Retinal pigment epithelial cell (primary cell): ENCODE data around the gene TDRD9.

Source experiments
- DNase-seq: peaks from one replicate; pipeline ENCODE4 v3.0.0-alpha.2; 2010; ENCODE audit warnings: low read depth
- H3K4me3 ChIP-seq: 2 replicates; pipeline ENCODE4 v1.5.1; 2011; ENCODE audit warnings: mild to moderate bottlenecking, low read length, control low read depth, moderate library complexity
- TF ChIP-seq, protein P1 (sequence below): conservative IDR thresholded peaks from 2 replicates; pipeline ENCODE4 v1.5.1; 2011; ENCODE audit warnings: low read depth, low read length, control low read depth, inconsistent platforms

Gene TDRD9

DNA sequence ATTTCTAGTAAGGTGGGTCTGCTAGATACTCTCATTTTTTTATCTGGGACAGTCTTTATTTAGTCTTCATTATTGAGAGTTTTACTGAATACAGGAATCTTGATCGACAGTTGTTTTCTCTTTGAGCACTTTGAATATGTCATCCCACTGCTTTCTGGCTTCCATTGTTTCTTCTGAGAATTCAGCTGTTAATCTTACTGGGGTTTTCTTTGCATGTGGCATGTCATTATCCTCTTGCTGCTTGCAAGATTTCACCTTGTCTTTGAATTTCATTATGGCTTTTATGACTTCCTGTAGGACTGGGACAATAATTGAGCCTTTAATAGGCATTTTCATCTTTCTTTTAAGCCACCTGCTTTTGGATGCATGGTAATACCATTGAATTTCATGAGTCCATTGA, 60.8 kb downstream of the TDRD9 start:
- TF ChIP-seq, protein P1, sequence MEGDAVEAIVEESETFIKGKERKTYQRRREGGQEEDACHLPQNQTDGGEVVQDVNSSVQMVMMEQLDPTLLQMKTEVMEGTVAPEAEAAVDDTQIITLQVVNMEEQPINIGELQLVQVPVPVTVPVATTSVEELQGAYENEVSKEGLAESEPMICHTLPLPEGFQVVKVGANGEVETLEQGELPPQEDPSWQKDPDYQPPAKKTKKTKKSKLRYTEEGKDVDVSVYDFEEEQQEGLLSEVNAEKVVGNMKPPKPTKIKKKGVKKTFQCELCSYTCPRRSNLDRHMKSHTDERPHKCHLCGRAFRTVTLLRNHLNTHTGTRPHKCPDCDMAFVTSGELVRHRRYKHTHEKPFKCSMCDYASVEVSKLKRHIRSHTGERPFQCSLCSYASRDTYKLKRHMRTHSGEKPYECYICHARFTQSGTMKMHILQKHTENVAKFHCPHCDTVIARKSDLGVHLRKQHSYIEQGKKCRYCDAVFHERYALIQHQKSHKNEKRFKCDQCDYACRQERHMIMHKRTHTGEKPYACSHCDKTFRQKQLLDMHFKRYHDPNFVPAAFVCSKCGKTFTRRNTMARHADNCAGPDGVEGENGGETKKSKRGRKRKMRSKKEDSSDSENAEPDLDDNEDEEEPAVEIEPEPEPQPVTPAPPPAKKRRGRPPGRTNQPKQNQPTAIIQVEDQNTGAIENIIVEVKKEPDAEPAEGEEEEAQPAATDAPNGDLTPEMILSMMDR: no peak
- no peak for DNase-seq
- H3K4me3 ChIP-seq: no peak overlapping the region

DNA sequence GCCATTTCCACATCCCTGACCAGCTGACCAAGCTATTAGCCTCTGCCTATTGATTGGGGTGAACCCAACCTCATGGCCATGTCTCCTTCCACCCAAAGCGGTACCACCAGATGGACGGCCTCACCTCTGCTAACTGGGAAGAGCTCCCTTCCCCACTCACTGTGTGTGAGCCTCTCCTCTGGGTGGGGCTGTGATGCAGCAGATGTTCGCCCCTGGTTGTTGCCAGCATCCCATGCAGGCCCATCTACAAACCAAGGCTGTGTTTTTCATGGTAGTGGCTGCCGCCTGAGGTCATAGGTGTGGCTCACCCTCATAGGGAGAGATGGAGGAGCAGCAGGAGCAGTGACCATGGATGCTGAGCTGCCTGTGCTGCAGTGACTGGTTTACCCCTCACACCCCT, 61.7 kb downstream of the TDRD9 start:
- H3K4me3 ChIP-seq: no peak overlapping the region
- DNase-seq: no peak
- TF ChIP-seq, protein P1: no peak

DNA sequence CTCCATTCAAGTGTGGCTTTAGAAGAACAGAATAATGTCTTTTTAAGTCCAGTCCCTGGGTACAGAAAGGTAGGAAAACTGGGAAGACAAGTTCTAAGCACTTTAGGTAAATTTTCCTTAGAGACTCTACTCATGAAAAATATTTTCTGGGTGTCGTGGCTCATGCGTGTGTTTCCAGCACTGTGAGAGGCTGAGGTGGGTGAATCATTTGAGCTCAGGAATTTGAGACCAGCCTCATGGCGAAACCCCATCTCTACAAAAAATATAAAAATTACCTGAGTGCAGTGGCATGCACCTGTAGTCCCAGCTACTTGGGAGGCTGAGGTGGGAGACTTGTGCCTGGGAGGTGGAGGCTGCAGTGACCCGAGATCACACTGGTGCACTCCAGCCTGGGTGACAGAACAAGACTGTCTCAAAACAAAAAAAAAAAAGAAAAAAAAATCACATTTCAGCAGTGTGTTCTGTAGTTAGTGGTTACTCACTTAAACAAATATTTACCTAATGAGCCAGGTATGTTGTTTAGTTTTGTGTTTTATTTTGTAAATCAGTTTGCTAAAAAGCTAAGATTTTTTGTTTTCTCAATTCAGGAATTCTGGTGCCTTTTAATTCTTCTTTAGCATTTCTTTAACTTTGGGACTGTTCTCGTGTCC, 66.4 kb downstream of the TDRD9 start:
- DNase-seq: no peak
- TF ChIP-seq, protein P1: no peak
- no peak overlapping the region for H3K4me3 ChIP-seq

DNA sequence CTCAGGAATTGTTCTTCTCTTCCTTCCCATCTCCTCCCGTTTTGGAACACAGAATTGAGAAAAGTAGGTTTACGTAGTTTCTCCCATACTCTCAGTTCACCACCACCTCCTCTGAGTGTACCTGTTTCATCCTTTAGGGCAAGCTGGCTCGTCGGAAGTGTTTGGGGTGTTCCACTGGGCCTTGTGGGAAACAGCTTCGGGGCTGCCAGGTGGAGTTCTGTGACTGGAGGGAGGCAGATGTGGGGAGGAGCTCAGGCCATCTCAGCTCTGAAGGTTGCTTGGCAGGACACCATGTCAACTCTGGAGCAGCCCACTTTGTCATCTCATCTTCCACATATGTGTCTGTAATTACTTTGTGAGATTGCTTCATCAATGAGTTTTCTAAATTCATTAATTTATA, 67.6 kb downstream of the TDRD9 start:
- H3K4me3 ChIP-seq: no peak overlapping the region
- DNase-seq: no peak
- TF ChIP-seq, protein P1: no peak

DNA sequence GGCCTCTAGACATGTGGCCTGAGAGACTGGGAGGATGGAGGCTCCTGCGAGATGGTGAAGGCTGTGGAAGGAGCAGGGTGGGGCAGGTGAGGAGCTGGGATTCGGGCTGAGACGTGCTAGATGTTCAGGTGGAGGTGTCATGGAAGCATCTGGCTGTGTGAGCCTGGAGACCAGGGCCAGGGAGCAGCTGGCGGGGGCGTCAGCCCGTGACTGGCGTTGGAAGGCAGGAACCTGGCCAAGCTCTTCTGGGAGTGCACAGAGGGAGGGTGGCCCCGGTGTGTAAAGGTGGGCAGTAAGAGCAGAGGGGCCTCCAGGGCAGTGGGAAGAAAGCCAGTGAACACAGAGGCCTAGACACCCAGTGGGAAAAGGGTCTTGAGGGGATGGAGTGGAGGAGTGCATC, 69.1 kb downstream of the TDRD9 start:
- TF ChIP-seq, protein P1: no peak
- H3K4me3 ChIP-seq: no peak overlapping the region
- DNase-seq: no peak

DNA sequence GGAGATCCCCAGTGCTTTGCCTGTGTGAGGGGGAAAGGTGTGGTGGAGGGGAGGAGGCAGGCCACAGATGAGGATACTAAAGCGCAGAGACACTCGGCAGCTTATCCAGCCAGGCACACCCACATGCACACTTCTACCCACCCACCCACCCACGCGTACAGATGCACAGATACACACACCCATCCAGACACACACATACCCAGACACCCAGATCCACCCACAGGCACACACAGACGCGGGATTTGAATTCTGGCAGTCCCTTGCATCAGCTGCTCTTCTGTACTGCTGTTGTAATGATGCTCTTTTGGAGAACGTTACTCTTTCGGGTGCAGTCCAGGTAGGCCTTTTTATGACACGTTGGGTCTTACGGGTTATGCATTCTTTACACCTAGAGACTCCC, 69.8 kb downstream of the TDRD9 start:
- H3K4me3 ChIP-seq: no peak overlapping the region
- TF ChIP-seq, protein P1: no peak
- no peak for DNase-seq

DNA sequence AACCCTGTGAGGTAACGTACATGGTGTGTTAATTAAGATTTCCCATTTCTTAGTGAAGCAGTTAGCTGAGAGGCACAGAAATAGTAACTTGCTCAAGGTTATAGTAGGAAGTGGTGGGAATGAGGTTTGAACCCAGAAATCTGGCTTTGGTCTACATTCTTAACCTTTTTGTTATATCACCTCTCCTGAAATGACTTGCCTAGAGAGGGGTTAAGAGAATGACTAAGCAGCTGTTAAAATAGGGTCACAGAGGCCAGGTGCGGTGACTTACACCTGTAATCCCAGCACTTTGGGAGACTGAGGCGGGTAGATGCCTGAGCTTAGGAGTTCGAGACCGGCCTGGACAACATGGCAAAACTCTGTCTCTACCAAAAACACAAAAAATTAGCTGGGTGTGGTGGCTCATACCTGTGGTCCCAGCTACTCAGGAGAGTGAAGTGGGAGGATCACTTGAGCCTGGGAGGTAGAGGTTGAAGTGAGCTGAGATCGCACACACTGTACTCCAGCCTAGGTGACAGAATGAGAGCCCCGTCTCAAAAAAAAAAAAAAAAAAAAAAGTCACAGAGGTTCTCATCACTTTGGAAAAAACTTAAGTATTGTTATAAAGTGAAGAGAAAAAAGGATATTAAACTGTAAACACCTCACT, 71.7 kb downstream of the TDRD9 start:
- H3K4me3 ChIP-seq: no peak overlapping the region
- TF ChIP-seq, protein P1: no peak
- no peak for DNase-seq
